Endothelial cell of umbilical vein (primary cell): Measurements from ENCODE around the gene MDGA2.

Experiments used
- EZH2 ChIP-seq: IDR thresholded peaks from 2 replicates; pipeline ENCODE4 v1.6.1; 2012; ENCODE audit warnings: borderline replicate concordance, low read depth, mild to moderate bottlenecking, moderate library complexity, low read length, inconsistent platforms; ENCODE audit not compliant: severe bottlenecking
- GATA2 ChIP-seq: IDR thresholded peaks from 2 replicates; pipeline ENCODE4 v1.7.0; 2011; ENCODE audit warnings: low read depth, mild to moderate bottlenecking, moderate library complexity, mixed read lengths, low read length; ENCODE audit not compliant: insufficient read length, insufficient read depth
- MYC ChIP-seq: IDR thresholded peaks from one replicate; pipeline ENCODE4 v1.6.1; 2011; ENCODE audit warnings: mild to moderate bottlenecking, low read depth, low read length
- POLR2A ChIP-seq: IDR thresholded peaks from 2 replicates; pipeline ENCODE4 v1.6.1; 2012; ENCODE audit warnings: low read depth, mild to moderate bottlenecking, control low read depth, low read length
- POLR2AphosphoS5 ChIP-seq: IDR thresholded peaks from 2 replicates; pipeline ENCODE4 v1.6.1; 2012; ENCODE audit warnings: low read depth, mild to moderate bottlenecking, control low read depth, low read length, moderate library complexity; ENCODE audit not compliant: insufficient read depth
- TF ChIP-seq, protein P1 (sequence below), 2 donors: IDR thresholded peaks; 1 replicate in 1 of 2; 2 replicates in 1 of 2; pipeline ENCODE4 v1.5.1; 2011; ENCODE audit warnings: low read length in 2 of 2, mild to moderate bottlenecking in 2 of 2, moderate library complexity in 2 of 2, control low read depth in 1 of 2, inconsistent platforms in 1 of 2, low read depth in 1 of 2; ENCODE audit not compliant: insufficient read depth in 1 of 2; ENCODE audit errors: extremely low read depth in 1 of 2
- TF ChIP-seq, protein P2 (sequence below): IDR thresholded peaks from 2 replicates; pipeline ENCODE4 v1.6.1; 2011; ENCODE audit not compliant: insufficient read depth, insufficient read length

GRCh38 chr14:47252802-47253201 lies 422.6 kb downstream of the MDGA2 start:
- TF ChIP-seq, protein P1, sequence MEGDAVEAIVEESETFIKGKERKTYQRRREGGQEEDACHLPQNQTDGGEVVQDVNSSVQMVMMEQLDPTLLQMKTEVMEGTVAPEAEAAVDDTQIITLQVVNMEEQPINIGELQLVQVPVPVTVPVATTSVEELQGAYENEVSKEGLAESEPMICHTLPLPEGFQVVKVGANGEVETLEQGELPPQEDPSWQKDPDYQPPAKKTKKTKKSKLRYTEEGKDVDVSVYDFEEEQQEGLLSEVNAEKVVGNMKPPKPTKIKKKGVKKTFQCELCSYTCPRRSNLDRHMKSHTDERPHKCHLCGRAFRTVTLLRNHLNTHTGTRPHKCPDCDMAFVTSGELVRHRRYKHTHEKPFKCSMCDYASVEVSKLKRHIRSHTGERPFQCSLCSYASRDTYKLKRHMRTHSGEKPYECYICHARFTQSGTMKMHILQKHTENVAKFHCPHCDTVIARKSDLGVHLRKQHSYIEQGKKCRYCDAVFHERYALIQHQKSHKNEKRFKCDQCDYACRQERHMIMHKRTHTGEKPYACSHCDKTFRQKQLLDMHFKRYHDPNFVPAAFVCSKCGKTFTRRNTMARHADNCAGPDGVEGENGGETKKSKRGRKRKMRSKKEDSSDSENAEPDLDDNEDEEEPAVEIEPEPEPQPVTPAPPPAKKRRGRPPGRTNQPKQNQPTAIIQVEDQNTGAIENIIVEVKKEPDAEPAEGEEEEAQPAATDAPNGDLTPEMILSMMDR (IDR thresholded peaks at IDR 0.05; ENCODE audit: extremely low read depth in 1 of 2, insufficient read depth in 1 of 2, low read depth in 1 of 2, low read length in 2 of 2) = no peak
- TF ChIP-seq GATA2 = no peak
- TF ChIP-seq, protein P2, sequence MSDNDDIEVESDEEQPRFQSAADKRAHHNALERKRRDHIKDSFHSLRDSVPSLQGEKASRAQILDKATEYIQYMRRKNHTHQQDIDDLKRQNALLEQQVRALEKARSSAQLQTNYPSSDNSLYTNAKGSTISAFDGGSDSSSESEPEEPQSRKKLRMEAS = no peak
- no peak for TF ChIP-seq POLR2A
- no peak for TF ChIP-seq POLR2AphosphoS5
- no peak for TF ChIP-seq EZH2
- TF ChIP-seq MYC = no peak
